NT2/D1 (cell line): ENCODE results near the gene OGA.

Source experiments
- SUZ12 ChIP-seq: IDR thresholded peaks from 2 replicates; pipeline ENCODE4 v1.6.1; 2011; ENCODE audit not compliant: insufficient read length, insufficient read depth; ENCODE audit errors: extremely low read depth
- ZNF274 ChIP-seq: IDR thresholded peaks from 2 replicates; pipeline ENCODE4 v1.6.1; 2011; ENCODE audit warnings: mild to moderate bottlenecking, low read depth, low read length

DNA sequence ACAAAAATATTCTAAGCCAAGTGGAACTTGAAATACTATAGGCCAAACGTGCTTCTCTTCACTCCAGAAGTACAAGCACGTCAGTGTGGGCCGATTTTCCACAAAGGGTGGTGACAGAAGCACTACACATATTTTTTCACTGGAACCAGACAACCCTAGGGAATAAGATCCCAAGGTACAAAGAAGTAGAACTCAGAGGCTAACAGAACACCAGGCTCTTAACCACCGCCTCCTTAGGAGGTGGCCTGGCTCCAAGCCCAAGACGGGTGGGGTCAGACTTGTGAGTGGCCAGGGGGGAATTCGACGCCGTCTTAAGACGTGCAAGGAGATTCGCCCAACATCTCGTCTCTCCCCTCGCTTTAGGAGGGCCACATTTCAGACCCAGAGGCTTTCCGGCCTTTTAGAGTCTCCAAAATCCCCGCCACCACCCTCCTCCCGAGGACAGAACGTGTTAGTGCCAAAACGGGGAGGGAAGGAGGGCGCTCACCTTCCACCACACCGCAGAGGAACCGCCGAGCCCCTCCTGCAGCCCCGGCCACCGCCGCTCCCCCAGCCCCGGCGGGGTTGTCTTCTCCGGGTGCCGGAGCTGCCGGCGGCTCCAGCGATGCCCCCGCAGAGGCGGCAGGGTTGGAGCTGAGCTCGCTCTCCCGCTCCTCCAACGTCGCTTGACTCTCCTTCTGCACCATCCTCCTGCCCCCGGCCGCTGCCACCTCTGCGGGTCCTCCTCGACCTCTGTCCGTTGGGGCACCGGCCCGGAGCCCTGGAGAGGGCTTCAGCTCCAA lies 716 bp downstream of the OGA start:
- TF ChIP-seq ZNF274 (no peak), SUZ12 (no peak)
